CD4-positive, alpha-beta T cell (primary cell): ENCODE measurements around the gene RFNG. TPM values are rescaled to one million over a fixed set of nuclear protein-coding genes. Genes with fewer than 3 reads are reported as not detected.

ENCODE experiments used
- ATAC-seq: fragments of 200-7000 bp; cut with Tn5 transposase; one replicate; pipeline ENCODE4 v1.10.0; 2022; ENCODE audit warnings: mild to moderate bottlenecking; ENCODE audit not compliant: poor library complexity
- CTCF ChIA-PET: fragments of 350-600 bp; sonication (Branson Sonifier 250); formaldehyde crosslinking; loops from one replicate; lab custom pipeline; 2021; ENCODE audit warnings: antibody characterized with exemption, inconsistent platforms; lab: Charles Lee
- POLR2A ChIA-PET: fragments of 350-600 bp; sonication (Branson Sonifier 250); formaldehyde crosslinking; loops from one replicate; lab custom pipeline; 2021; ENCODE audit warnings: antibody characterized with exemption, inconsistent platforms; lab: Charles Lee
- DNase-seq, 14 experiments: peaks; one replicate each; pipeline ENCODE4 v3.0.0-alpha.2; 2013 to 2020; ENCODE audit warnings: mixed read lengths in 2 of 14
- H3K27ac ChIP-seq, 2 donors: one replicate each; pipeline versions ENCODE4 v1.5.1 to v1.7.0; 2013; ENCODE audit warnings: low read length in 2 of 2, low read depth in 1 of 2, mild to moderate bottlenecking in 1 of 2
- H3K27me3 ChIP-seq, 2 experiments: 1 replicate in 1 of 2; 2 replicates in 1 of 2; pipeline versions ENCODE4 v1.6.1 to v1.7.0; 2013; ENCODE audit warnings: low read length in 2 of 2, control low read depth in 1 of 2, mild to moderate bottlenecking in 1 of 2, moderate library complexity in 1 of 2; ENCODE audit not compliant: insufficient read depth in 2 of 2, control insufficient read depth in 1 of 2
- H3K36me3 ChIP-seq: one replicate; pipeline ENCODE4 v1.6.1; 2013; ENCODE audit warnings: low read length, control low read depth; ENCODE audit not compliant: insufficient read depth
- H3K4me1 ChIP-seq: one replicate; pipeline ENCODE4 v1.6.1; 2013; ENCODE audit warnings: low read length, control low read depth; ENCODE audit not compliant: insufficient read depth
- H3K4me3 ChIP-seq: one replicate; pipeline ENCODE4 v1.5.1; 2013; ENCODE audit warnings: mild to moderate bottlenecking, low read length, moderate library complexity
- H3K9me3 ChIP-seq, 2 experiments: 1 replicate in 1 of 2; 2 replicates in 1 of 2; pipeline versions ENCODE4 v1.6.1 to v1.7.0; 2013; ENCODE audit warnings: low read length in 2 of 2, mild to moderate bottlenecking in 2 of 2, control low read depth in 1 of 2, moderate library complexity in 1 of 2; ENCODE audit not compliant: control insufficient read depth in 1 of 2, insufficient read depth in 1 of 2
- H3K27ac Mint-ChIP-seq: one replicate; pipeline ENCODE4 v1.8.0; 2020; ENCODE audit warnings: mixed read lengths
- H3K27me3 Mint-ChIP-seq: one replicate; pipeline ENCODE4 v1.8.0; 2021; ENCODE audit warnings: mixed read lengths
- H3K36me3 Mint-ChIP-seq: one replicate; pipeline ENCODE4 v1.8.0; 2021; ENCODE audit warnings: low read depth, mixed read lengths
- H3K4me1 Mint-ChIP-seq: one replicate; pipeline ENCODE4 v1.8.0; 2021; ENCODE audit warnings: low read depth, mixed read lengths
- H3K4me3 Mint-ChIP-seq: one replicate; pipeline ENCODE4 v1.8.0; 2020; ENCODE audit warnings: mild to moderate bottlenecking, mixed read lengths
- H3K9me3 Mint-ChIP-seq: one replicate; pipeline ENCODE4 v1.8.0; 2020; ENCODE audit warnings: mixed read lengths
- CTCF ChIP-seq: fragments of 200-600 bp; IDR thresholded peaks from one replicate; pipeline ENCODE4 v1.8.0; 2022; ENCODE audit warnings: antibody characterized with exemption, mild to moderate bottlenecking
- intact Hi-C, 2 experiments: fragments of 100-400 bp; cut with DNase I in 1 of 2; cut with micrococcal nuclease in 1 of 2; formaldehyde crosslinking; loops; one replicate each; pipeline versions ENCODE4 v1.15.1 to v1.9.0; 2023 to 2025; cut with DNase I, micrococcal nuclease
- total RNA-seq, 174 experiments: library from RNA in 2 of 174; stranded (reverse) in 2 of 174; gene quantifications; one replicate each; pipeline ENCODE4 v1.2.3 and lab custom pipeline; 2021 to 2026

RFNG gene
- total RNA-seq, 2 experiments from 2014 or later, result 28.1 to 31.2 TPM

GRCh38 chr17:82003411-82004381, 47.9 kb downstream of the RFNG start:
- Mint-ChIP-seq H3K4me3 (no peak overlapping the region), H3K9me3 (no peaks in the 10 kb centered on the region), H3K27ac (no peak overlapping the region), H3K4me1 (no peaks in the 10 kb centered on the region), H3K36me3 (no peaks in the 10 kb centered on the region), H3K27me3 (no peaks in the 10 kb centered on the region)
- Histone ChIP-seq H3K27me3 (no peaks in the 10 kb centered on the region), H3K4me1 (no peaks in the 10 kb centered on the region), H3K4me3 (no peak overlapping the region), H3K27ac (no peak overlapping the region), H3K36me3 (no peaks in the 10 kb centered on the region), H3K9me3 (no peaks in the 10 kb centered on the region)
- ATAC-seq (no peak), DNase-seq (no peak)
- intact Hi-C loops, result no loop called here
- no peak for TF ChIP-seq CTCF
- ChIA-PET POLR2A (no interaction called here), CTCF (interaction anchor here (1.1 kb wide), 1 partner anchor 44 kb away, joined by 4 read pairs; no protein-coding TSS in a partner anchor)

DNA sequence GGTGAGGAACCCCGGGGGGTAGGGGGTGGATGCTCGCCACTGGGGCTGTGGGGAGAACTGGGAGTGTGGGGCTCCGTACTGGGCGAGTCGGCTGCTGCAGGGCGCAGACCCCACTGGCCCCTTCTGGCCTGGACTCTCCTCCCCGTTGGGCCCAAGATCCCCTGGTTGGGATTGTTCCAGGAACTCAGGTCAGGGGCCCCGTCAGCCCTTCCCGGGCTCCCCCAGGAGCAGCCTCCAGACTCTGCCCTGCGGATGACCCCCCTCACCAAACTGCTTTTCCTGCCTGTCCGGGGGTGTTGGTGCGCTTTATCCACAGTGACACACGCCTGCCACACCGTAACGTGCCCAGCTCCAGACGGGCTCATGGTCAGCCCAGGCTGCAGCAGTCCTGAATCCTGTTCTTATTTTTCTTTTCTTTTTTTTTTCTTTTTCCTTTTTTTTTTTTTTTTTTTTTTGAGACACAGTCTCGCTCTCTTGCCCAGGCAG, 50.0 kb downstream of the RFNG start:
- no peak overlapping the region for H3K27ac ChIP-seq
- intact Hi-C loops, result no loop called here
- Mint-ChIP-seq H3K36me3 (peaks cover 10% of the 10 kb centered on the region), H3K4me3 (no peak overlapping the region), H3K27me3 (no peaks in the 10 kb centered on the region), H3K4me1 (no peaks in the 10 kb centered on the region), H3K27ac (no peak overlapping the region), H3K9me3 (no peaks in the 10 kb centered on the region)
- no peak overlapping the region for H3K4me3 ChIP-seq
- CTCF ChIA-PET, result no interaction called here
- no peaks in the 10 kb centered on the region for H3K27me3 ChIP-seq
- POLR2A ChIA-PET, result no interaction called here
- H3K4me1 ChIP-seq, result no peaks in the 10 kb centered on the region
- ATAC-seq, result no peak
- no peaks in the 10 kb centered on the region for H3K36me3 ChIP-seq
- H3K9me3 ChIP-seq, result no peaks in the 10 kb centered on the region
- DNase-seq, result no peak
- no peak for TF ChIP-seq CTCF

- H3K9me3 Mint-ChIP-seq, result no peaks in the 10 kb centered on the region
- H3K4me1 Mint-ChIP-seq, result no peaks in the 10 kb centered on the region
- H3K4me3 ChIP-seq, result no peak overlapping the region
- H3K4me1 ChIP-seq, result no peaks in the 10 kb centered on the region
- intact Hi-C loops, result no loop called here
- peaks cover 10% of the 10 kb centered on the region for H3K36me3 Mint-ChIP-seq
- H3K27me3 ChIP-seq, result no peaks in the 10 kb centered on the region
- H3K9me3 ChIP-seq, result no peaks in the 10 kb centered on the region
- H3K36me3 ChIP-seq, result no peaks in the 10 kb centered on the region
- no peak overlapping the region for H3K4me3 Mint-ChIP-seq
- CTCF ChIA-PET, result no interaction called here
- no peak overlapping the region for H3K27ac Mint-ChIP-seq
- POLR2A ChIA-PET, result no interaction called here
- no peaks in the 10 kb centered on the region for H3K27me3 Mint-ChIP-seq
- ATAC-seq, result no peak
- no peak for TF ChIP-seq CTCF
- no peak for DNase-seq
- H3K27ac ChIP-seq, result no peak overlapping the region
Measured at GRCh38 chr17:82000803-82001570, 50.6 kb downstream of the RFNG start.
